Urinary bladder (tissue), 4 donors: ENCODE measurements around the gene FOXP1. TPM values are rescaled to one million over a fixed set of nuclear protein-coding genes. Genes with fewer than 3 reads are reported as not detected.
"Not testable (repeated sequence)": the region's sequence is repeated elsewhere in the genome, so short reads cannot be mapped to it uniquely, and the experiment has no call there.

Experiments
- DNase-seq: peaks from one replicate; pipeline ENCODE4 v3.0.0-alpha.2; 2015; ENCODE audit errors: extremely low spot score
- H3K27ac ChIP-seq: one replicate; pipeline ENCODE4 v1.5.1; 2013; ENCODE audit warnings: low read depth, mild to moderate bottlenecking, moderate library complexity
- H3K36me3 ChIP-seq: one replicate; pipeline ENCODE4 v1.6.1; 2013; ENCODE audit warnings: mild to moderate bottlenecking, moderate library complexity; ENCODE audit not compliant: insufficient read depth
- H3K4me1 ChIP-seq: one replicate; pipeline ENCODE4 v1.6.1; 2013; ENCODE audit warnings: mild to moderate bottlenecking, moderate library complexity; ENCODE audit not compliant: insufficient read depth
- H3K4me3 ChIP-seq: one replicate; pipeline ENCODE4 v1.5.1; 2013; ENCODE audit warnings: low read depth, low read length
- WGBS: extraction: QIAGEN DNeasy Blood & Tissue Kit; methylation state at CpG from one replicate; pipeline ENCODE4 v1.1.7; 2013; 5-methylcytosine and 5-hydroxymethylcytosine counted together
- polyA plus RNA-seq: library from polyadenylated mRNA; stranded (reverse); fragments of 200-250 nt; gene quantifications from one replicate; pipeline ENCODE4 v1.2.3, GENCODE V29; 2013
- total RNA-seq: library from RNA; depleted of rRNA; stranded (reverse); fragments of >200 nt; gene quantifications from one replicate; pipeline ENCODE4 v1.2.3, GENCODE V29; 2014
- donor health status: healthy with polysubstance abuse.
- donor health status: healthy.

The FOXP1 gene
- total and polyA plus RNA-seq, 2 donors, result 27.4 to 176 TPM

GRCh38 chr3:71526448-71526847 lies 57.1 kb downstream of the FOXP1 start:
- not testable (repeated sequence) for H3K4me1 ChIP-seq, DNase-seq, H3K27ac ChIP-seq, H3K4me3 ChIP-seq, H3K36me3 ChIP-seq
- 81% methylated on average over 9 of the region's 9 CpGs for WGBS

GRCh38 chr3:71525391-71525790 lies 58.1 kb downstream of the FOXP1 start:
- WGBS, result 88% methylated on average over 3 of the region's 3 CpGs
- Histone ChIP-seq H3K36me3 (no peaks in the 10 kb centered on the region), H3K27ac (no peak overlapping the region), H3K4me1 (no peaks in the 10 kb centered on the region), H3K4me3 (no peak overlapping the region)
- no peak for DNase-seq

GRCh38 chr3:71524672-71525071 lies 58.9 kb downstream of the FOXP1 start:
- H3K4me1 ChIP-seq, result no peaks in the 10 kb centered on the region
- H3K36me3 ChIP-seq, result no peaks in the 10 kb centered on the region
- no peak for DNase-seq
- no peak overlapping the region for H3K27ac ChIP-seq
- WGBS, result 65% methylated on average over 7 of the region's 7 CpGs
- no peak overlapping the region for H3K4me3 ChIP-seq

GRCh38 chr3:71523628-71524027 lies 59.9 kb downstream of the FOXP1 start:
- Histone ChIP-seq H3K4me3 (no peak overlapping the region), H3K36me3 (no peaks in the 10 kb centered on the region), H3K27ac (no peak overlapping the region), H3K4me1 (no peaks in the 10 kb centered on the region)
- no peak for DNase-seq
- 77% methylated on average over 4 of the region's 4 CpGs for WGBS

GRCh38 chr3:71521940-71522876 lies 61.3 kb downstream of the FOXP1 start:
- Histone ChIP-seq H3K4me3 (no peak overlapping the region), H3K36me3 (no peaks in the 10 kb centered on the region), H3K27ac (no peak overlapping the region), H3K4me1 (no peaks in the 10 kb centered on the region)
- WGBS, result 82% methylated on average over 7 of the region's 7 CpGs
- no peak for DNase-seq

- Histone ChIP-seq H3K4me3 (no peak overlapping the region), H3K36me3 (no peaks in the 10 kb centered on the region), H3K27ac (no peak overlapping the region), H3K4me1 (no peaks in the 10 kb centered on the region)
- no peak for DNase-seq
- 92% methylated on average over 4 of the region's 4 CpGs for WGBS
These were observed 62.5 kb downstream of the FOXP1 start for GRCh38 chr3:71521021-71521352.

GRCh38 chr3:71520161-71521020 lies 63.1 kb downstream of the FOXP1 start:
- H3K27ac ChIP-seq, result no peak overlapping the region
- H3K4me3 ChIP-seq, result no peak overlapping the region
- no peaks in the 10 kb centered on the region for H3K4me1 ChIP-seq
- 79% methylated on average over 10 of the region's 10 CpGs for WGBS
- no peak for DNase-seq
- no peaks in the 10 kb centered on the region for H3K36me3 ChIP-seq

GRCh38 chr3:71518089-71518488 lies 65.4 kb downstream of the FOXP1 start:
- no peak for DNase-seq
- no peaks in the 10 kb centered on the region for H3K36me3 ChIP-seq
- no peak overlapping the region for H3K4me3 ChIP-seq
- no peaks in the 10 kb centered on the region for H3K4me1 ChIP-seq
- H3K27ac ChIP-seq, result no peak overlapping the region

- WGBS, result 74% methylated on average over 3 of the region's 3 CpGs
These were observed 66.2 kb downstream of the FOXP1 start for GRCh38 chr3:71517271-71517791.

GRCh38 chr3:71515636-71516365 lies 67.7 kb downstream of the FOXP1 start:
- Histone ChIP-seq H3K27ac (no peak overlapping the region), H3K4me1 (no peaks in the 10 kb centered on the region)
- 52% methylated on average over 11 of the region's 11 CpGs for WGBS

More at GRCh38 chr3:71517271-71517791, 66.2 kb downstream of the FOXP1 start:
- no peak for DNase-seq
- H3K4me1 ChIP-seq, result no peaks in the 10 kb centered on the region
- no peak overlapping the region for H3K4me3 ChIP-seq
- H3K27ac ChIP-seq, result no peak overlapping the region
- no peaks in the 10 kb centered on the region for H3K36me3 ChIP-seq

GRCh38 chr3:71514621-71515020 lies 68.9 kb downstream of the FOXP1 start:
- no peaks in the 10 kb centered on the region for H3K4me1 ChIP-seq

More at GRCh38 chr3:71515636-71516365, 67.7 kb downstream of the FOXP1 start:
- Histone ChIP-seq H3K4me3 (no peak overlapping the region), H3K36me3 (no peaks in the 10 kb centered on the region)
- no peak for DNase-seq

GRCh38 chr3:71513515-71513914 lies 70.0 kb downstream of the FOXP1 start:
- Histone ChIP-seq H3K4me3 (no peak overlapping the region), H3K27ac (no peak overlapping the region), H3K36me3 (no peaks in the 10 kb centered on the region), H3K4me1 (no peaks in the 10 kb centered on the region)
- no peak for DNase-seq
- 95% methylated on average over 7 of the region's 7 CpGs for WGBS

More at GRCh38 chr3:71514621-71515020, 68.9 kb downstream of the FOXP1 start:
- no peaks in the 10 kb centered on the region for H3K36me3 ChIP-seq
- DNase-seq, result no peak
- 90% methylated on average over 5 of the region's 5 CpGs for WGBS
- no peak overlapping the region for H3K4me3 ChIP-seq
- H3K27ac ChIP-seq, result no peak overlapping the region

- H3K4me3 ChIP-seq, result no peak overlapping the region
- no peaks in the 10 kb centered on the region for H3K36me3 ChIP-seq
- DNase-seq, result no peak
- no peak overlapping the region for H3K27ac ChIP-seq
- 94% methylated on average over 6 of the region's 6 CpGs for WGBS
- H3K4me1 ChIP-seq, result no peaks in the 10 kb centered on the region
These were observed 70.4 kb downstream of the FOXP1 start for GRCh38 chr3:71513081-71513480.
